PC-3 (cell line): ENCODE data around the gene GSTM3. TPM values are rescaled to one million over a fixed set of nuclear protein-coding genes. Genes with fewer than 3 reads are reported as not detected.

Source experiments
- ATAC-seq: fragments of 200-7000 bp; cut with Tn5 transposase; 2 replicates; pipeline ENCODE4 v1.9.1; 2020; ENCODE audit warnings: mild to moderate bottlenecking, moderate library complexity
- BruUV-seq: library from RNA; stranded (reverse); fragments of 400-500 nt; replicated peaks from 2 replicates; lab custom pipeline; 2021; lab: Mats Ljungman, UMichigan
- CTCF ChIA-PET: fragments of 300-600 bp; sonication (Branson Sonifier 250); formaldehyde crosslinking; loops from one replicate; lab custom pipeline; 2022; ENCODE audit warnings: antibody characterized with exemption; lab: Charles Lee
- POLR2A ChIA-PET: fragments of 300-600 bp; sonication (Branson Sonifier 250); formaldehyde crosslinking; loops from one replicate; lab custom pipeline; 2022; ENCODE audit warnings: antibody characterized with exemption; ENCODE audit not compliant: unreplicated experiment; lab: Charles Lee
- DNase-seq: peaks from one replicate; pipeline ENCODE4 v3.0.0-alpha.2; 2015
- H2AFZ ChIP-seq: fragments of 300-600 bp; sonication (generic); 2 replicates; pipeline ENCODE4 v1.6.0; 2016; ENCODE audit warnings: antibody characterized with exemption, low read length
- H3F3A ChIP-seq: fragments of 300-600 bp; sonication (generic); one replicate; pipeline ENCODE4 v1.6.0; 2017; ENCODE audit warnings: antibody characterized with exemption, low read length, control low read depth, mild to moderate bottlenecking; ENCODE audit not compliant: unreplicated experiment
- H3K27ac ChIP-seq: fragments of 300-600 bp; sonication (generic); 2 replicates; pipeline ENCODE4 v1.5.1; 2016; ENCODE audit warnings: mild to moderate bottlenecking, low read length
- H3K27me3 ChIP-seq: fragments of 300-600 bp; sonication (generic); 2 replicates; pipeline ENCODE4 v1.6.1; 2016; ENCODE audit warnings: low read length, mixed read lengths
- H3K36me3 ChIP-seq: fragments of 300-600 bp; sonication (generic); 2 replicates; pipeline ENCODE4 v1.6.1; 2016; ENCODE audit warnings: low read depth, mixed run types, low read length, mixed read lengths
- H3K4me1 ChIP-seq: fragments of 300-600 bp; sonication (generic); 2 replicates; pipeline ENCODE4 v1.5.1; 2016; ENCODE audit warnings: low read length; ENCODE audit not compliant: insufficient read depth
- H3K4me2 ChIP-seq: fragments of 300-600 bp; sonication (generic); 2 replicates; pipeline ENCODE4 v1.6.0; 2016; ENCODE audit warnings: low read length
- H3K4me3 ChIP-seq: fragments of 300-600 bp; sonication (generic); 2 replicates; pipeline ENCODE4 v1.5.1; 2016; ENCODE audit warnings: mild to moderate bottlenecking, low read length, mixed read lengths
- H3K79me2 ChIP-seq: fragments of 300-600 bp; sonication (generic); 2 replicates; pipeline ENCODE4 v1.6.1; 2017; ENCODE audit warnings: low read length, mixed read lengths
- H3K9ac ChIP-seq: fragments of 300-600 bp; sonication (generic); 2 replicates; pipeline ENCODE4 v1.6.0; 2016; ENCODE audit warnings: mild to moderate bottlenecking, low read length
- H3K9me2 ChIP-seq: fragments of 300-600 bp; sonication (generic); replicated peaks from 2 replicates; pipeline ENCODE4 v1.6.1; 2016; ENCODE audit warnings: mixed run types, low read length, mixed read lengths
- H3K9me3 ChIP-seq: fragments of 300-600 bp; sonication (generic); 2 replicates; pipeline ENCODE4 v1.6.1; 2016; ENCODE audit warnings: low read length, mixed read lengths
- H4K20me1 ChIP-seq: fragments of 300-600 bp; sonication (generic); 2 replicates; pipeline ENCODE4 v1.6.1; 2016; ENCODE audit warnings: low read length, mixed read lengths
- CTCF ChIP-seq: fragments of 300-600 bp; sonication (generic); conservative IDR thresholded peaks from 2 replicates; pipeline ENCODE4 v1.5.1; 2017; ENCODE audit warnings: antibody characterized with exemption, low read depth, mild to moderate bottlenecking, low read length
- EZH2 ChIP-seq: fragments of 300-600 bp; sonication (generic); IDR thresholded peaks from one replicate; pipeline ENCODE4 v1.6.1; 2017; ENCODE audit warnings: antibody characterized with exemption, mild to moderate bottlenecking, low read length; ENCODE audit not compliant: unreplicated experiment
- EZH2phosphoT487 ChIP-seq: fragments of 300-600 bp; sonication (generic); IDR thresholded peaks from 2 replicates; pipeline ENCODE4 v1.6.1; 2018; ENCODE audit warnings: mild to moderate bottlenecking, antibody characterized with exemption, low read length, borderline replicate concordance
- intact Hi-C: fragments of 100-400 bp; cut with micrococcal nuclease; formaldehyde crosslinking; loops from 2 replicates; pipeline ENCODE4 v1.9.0; 2023
- total RNA-seq: library from RNA; depleted of rRNA; stranded (reverse); fragments of >200 nt; gene quantifications from 2 replicates; pipeline ENCODE4 v1.2.3, GENCODE V29; 2014

The GSTM3 gene
- total RNA-seq, 1 experiment from 2014 or later, result 76.6 TPM

- H2AFZ ChIP-seq, result no peak overlapping the region
- no peak overlapping the region for H3K4me3 ChIP-seq
- no peak overlapping the region for H3K9ac ChIP-seq
- ATAC-seq (no peak), DNase-seq (no peak)
- H4K20me1 ChIP-seq, result no peaks in the 10 kb centered on the region
- BruUV-seq, result no TSS peak
- ChIA-PET POLR2A (no interaction called here), CTCF (no interaction called here)
- no peaks in the 10 kb centered on the region for H3K9me2 ChIP-seq
- H3F3A ChIP-seq, result no peaks in the 10 kb centered on the region
- no peaks in the 10 kb centered on the region for H3K9me3 ChIP-seq
- H3K4me2 ChIP-seq, result no peak overlapping the region
- 0 out of 2 replicates have a peak, but pooled peaks cover 3% of the 10 kb centered on the region for H3K27me3 ChIP-seq
- no peak overlapping the region for H3K27ac ChIP-seq
- no peaks in the 10 kb centered on the region for H3K79me2 ChIP-seq
- intact Hi-C loops, result no loop called here
- TF ChIP-seq EZH2 (no peak), EZH2phosphoT487 (no peak), CTCF (no peak)
- H3K4me1 ChIP-seq, result no peaks in the 10 kb centered on the region
- no peaks in the 10 kb centered on the region for H3K36me3 ChIP-seq
Measured at GRCh38 chr1:109754738-109755137, 13.9 kb upstream of the GSTM3 start.

- H4K20me1 ChIP-seq, result no peaks in the 10 kb centered on the region
- no TSS peak for BruUV-seq
- ATAC-seq (no peak), DNase-seq (no peak)
- no peak overlapping the region for H3K4me3 ChIP-seq
- H3K9me3 ChIP-seq, result no peaks in the 10 kb centered on the region
- H3F3A ChIP-seq, result no peaks in the 10 kb centered on the region
- no peaks in the 10 kb centered on the region for H3K4me1 ChIP-seq
- H3K9me2 ChIP-seq, result no peaks in the 10 kb centered on the region
- no peak overlapping the region for H2AFZ ChIP-seq
- POLR2A ChIA-PET, result no interaction called here
- no peaks in the 10 kb centered on the region for H3K79me2 ChIP-seq
- no peaks in the 10 kb centered on the region for H3K36me3 ChIP-seq
- CTCF ChIA-PET, result no interaction called here
- H3K27ac ChIP-seq, result no peak overlapping the region
- intact Hi-C loops, result no loop called here
- H3K9ac ChIP-seq, result no peak overlapping the region
- peaks cover 8% of the 10 kb centered on the region; the same call in 1 of the 2 replicates for H3K27me3 ChIP-seq
- TF ChIP-seq CTCF, result no peak
- TF ChIP-seq EZH2, result no peak
- TF ChIP-seq EZH2phosphoT487, result no peak
- no peak overlapping the region for H3K4me2 ChIP-seq
Measured at GRCh38 chr1:109751531-109752260, 10.9 kb upstream of the GSTM3 start.

- Histone ChIP-seq H3K27me3 (peaks cover 8% of the 10 kb centered on the region; the same call in 1 of the 2 replicates), H3F3A (no peaks in the 10 kb centered on the region), H3K9ac (no peak overlapping the region), H3K27ac (no peak overlapping the region), H2AFZ (no peak overlapping the region), H3K4me3 (no peak overlapping the region), H4K20me1 (no peaks in the 10 kb centered on the region), H3K9me3 (no peaks in the 10 kb centered on the region), H3K36me3 (no peaks in the 10 kb centered on the region), H3K79me2 (no peaks in the 10 kb centered on the region), H3K4me1 (no peaks in the 10 kb centered on the region), H3K4me2 (no peak overlapping the region), H3K9me2 (no peaks in the 10 kb centered on the region)
- DNase-seq (no peak), ATAC-seq (no peak)
- intact Hi-C loops, result no loop called here
- CTCF ChIA-PET, result no interaction called here
- POLR2A ChIA-PET, result interaction anchor here (0.6 kb wide), 1 partner anchor 19 kb away, joined by 5 read pairs; no protein-coding TSS in a partner anchor
- BruUV-seq, result no TSS peak
- TF ChIP-seq CTCF (no peak), EZH2phosphoT487 (no peak), EZH2 (no peak)
Measured at GRCh38 chr1:109750920-109751319, 10.1 kb upstream of the GSTM3 start.
